ENCODE results near the gene LONP1. TPM values are rescaled to one million over a fixed set of nuclear protein-coding genes. Genes with fewer than 3 reads are reported as not detected.

Gene LONP1
- polyA plus RNA-seq, 1 of the 3 experiments (the other 2 are of a cell fraction) = 111 TPM

GRCh38 chr19:5705552-5705951, 14.4 kb downstream of the LONP1 start (continued):
- no peak for TF ChIP-seq IRF3 (IDR thresholded peaks at IDR 0.05; ENCODE audit: low read depth, low read length)

- no peak overlapping the region for H3K27ac ChIP-seq (ENCODE audit: low read depth in 2 of 2, low read length in 1 of 2)
- no peaks in the 10 kb centered on the region for H3K27me3 ChIP-seq (ENCODE audit: insufficient read depth)
- H3K9ac ChIP-seq = no peak overlapping the region
- ChIA-PET POLR2A (interaction anchor here (1.8 kb wide), 1 partner anchor 16 kb away, joined by 4 read pairs; the partner anchor contains the start of genes CATSPERD and LONP1), CTCF (interaction anchor here (0.8 to 1.3 kb wide), 2 partner anchors 13 to 14 kb away, joined by 3 read pairs; partner anchors contain the start of gene RPL36)
- H3K9me3 ChIP-seq = no peaks in the 10 kb centered on the region
- H3K4me1 ChIP-seq (ENCODE audit: control insufficient read depth in 1 of 2, insufficient read depth in 2 of 2, low read depth in 1 of 2, low read length in 1 of 2) = no peaks in the 10 kb centered on the region
- no peaks in the 10 kb centered on the region for H3K9me2 ChIP-seq
- peaks cover 11% of the 10 kb centered on the region for H3F3A ChIP-seq (replicated peaks; ENCODE audit: insufficient read depth)
- H3K4me3 ChIP-seq (ENCODE audit: low read depth in 2 of 2, low read length in 1 of 2) = no peak overlapping the region
- H2AFZ ChIP-seq (ENCODE audit: low read depth) = no peak overlapping the region
- peaks cover 20 to 44% of the 10 kb centered on the region in 2 experiments for H3K36me3 ChIP-seq (replicated peaks in 1 of 2; ENCODE audit: control insufficient read depth in 1 of 2, insufficient read depth in 2 of 2, low read length in 1 of 2)
- DNase-seq = no peak
- H3K4me2 ChIP-seq = no peak overlapping the region
- peaks cover 8% of the 10 kb centered on the region; the same call in 1 of the 2 replicates for H3K79me2 ChIP-seq (ENCODE audit: insufficient read depth)
- WGBS (ENCODE audit: low lambda C conversion rate) = 97% methylated on average over 18 of the region's 40 CpGs
- H4K20me1 ChIP-seq (ENCODE audit: insufficient read depth) = no peaks in the 10 kb centered on the region
- TF ChIP-seq ELF1 (IDR thresholded peaks at IDR 0.05) = no peak
- TF ChIP-seq IRF3 (IDR thresholded peaks at IDR 0.05; ENCODE audit: low read depth, low read length) = no peak
- no peak for TF ChIP-seq EZH2phosphoT487 (IDR thresholded peaks at IDR 0.05; ENCODE audit: borderline replicate concordance, low read depth)
- no peak for TF ChIP-seq FOSL2 (IDR thresholded peaks at IDR 0.05; ENCODE audit: borderline replicate concordance, low read depth)
- TF ChIP-seq GATA2 (CRISPR knock-in tag; IDR thresholded peaks at IDR 0.05) = no peak
- no peak for TF ChIP-seq EP300 (IDR thresholded peaks at IDR 0.05; ENCODE audit: borderline replicate concordance in 1 of 2, low read depth in 1 of 2, low read length in 1 of 2)
- no peak for TF ChIP-seq USF1 (IDR thresholded peaks at IDR 0.05; ENCODE audit: borderline replicate concordance, low read depth)
- no peak for TF ChIP-seq MAX (IDR thresholded peaks at IDR 0.05; ENCODE audit: low read depth)
- no peak for TF ChIP-seq USF2 (IDR thresholded peaks at IDR 0.05; ENCODE audit: borderline replicate concordance, low read depth, low read length)
- no peak for TF ChIP-seq ZBTB33 (IDR thresholded peaks at IDR 0.05; ENCODE audit: borderline replicate concordance, low read depth)
- no peak for TF ChIP-seq RCOR1 (IDR thresholded peaks at IDR 0.05; ENCODE audit: low read length)
- no peak for TF ChIP-seq FOXM1 (IDR thresholded peaks at IDR 0.05; ENCODE audit: low read depth)
- TF ChIP-seq MXI1 (IDR thresholded peaks at IDR 0.05; ENCODE audit: low read depth, low read length) = no peak
- TF ChIP-seq RAD21 (IDR thresholded peaks at IDR 0.05; ENCODE audit: low read length) = no peak
- TF ChIP-seq JUND (IDR thresholded peaks at IDR 0.05) = no peak
- no peak for TF ChIP-seq FOXJ3 (CRISPR knock-in tag; IDR thresholded peaks at IDR 0.05)
- no peak for TF ChIP-seq MEF2A (IDR thresholded peaks at IDR 0.05; ENCODE audit: borderline replicate concordance, low read depth)
- no peak for TF ChIP-seq CTCF (IDR thresholded peaks at IDR 0.05)
- no peak for TF ChIP-seq GABPA (IDR thresholded peaks at IDR 0.05; ENCODE audit: low read depth)
These were observed 15.8 kb downstream of the LONP1 start for GRCh38 chr19:5703819-5704818.
